HG03025 (cell line): ENCODE measurements around the gene RAI1.
A peak's percentile ranks its signal among the peaks of the same experiment; 100 is the strongest.
"Not testable (repeated sequence)": the region's sequence is repeated elsewhere in the genome, so short reads cannot be mapped to it uniquely, and the experiment has no call there.

Experiments
- ATAC-seq: cut with Tn5 transposase; IDR thresholded peaks from one replicate; pipeline ENCODE4 v1.9.1; 2021; ENCODE audit warnings: mild to moderate bottlenecking, moderate library complexity; ENCODE audit not compliant: unreplicated experiment, low FRiP score

Gene RAI1

DNA sequence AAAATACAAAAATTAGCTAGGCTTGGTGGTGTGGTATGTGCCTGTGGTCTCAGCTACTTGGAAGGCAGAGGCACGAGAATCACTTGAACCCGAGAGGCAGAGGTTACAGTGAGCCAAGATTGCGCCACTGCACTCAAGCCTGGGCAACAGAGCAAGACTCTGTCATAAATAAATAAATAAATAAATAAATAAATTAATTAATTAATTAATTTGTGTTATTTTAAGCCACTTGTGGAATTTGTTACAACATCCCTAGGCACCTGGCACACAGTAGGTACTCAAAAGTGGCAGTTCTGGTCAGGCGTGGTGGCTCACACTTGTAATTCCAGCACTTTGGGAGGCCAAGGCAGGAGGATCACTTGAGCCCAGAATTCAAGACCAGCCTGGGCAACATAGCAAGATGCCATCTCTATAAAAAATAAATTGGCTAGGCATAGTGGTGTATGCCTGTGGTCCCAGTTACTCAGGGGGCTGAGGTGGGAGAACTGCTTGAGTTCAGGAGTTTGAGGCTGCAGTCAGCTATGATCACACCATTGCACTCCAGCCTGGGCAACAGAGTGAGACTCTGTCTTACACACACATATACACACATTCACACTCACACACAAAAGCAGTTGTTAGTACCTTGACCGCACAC, 3.1 kb upstream of the RAI1 start:
- not testable (repeated sequence) for ATAC-seq

DNA sequence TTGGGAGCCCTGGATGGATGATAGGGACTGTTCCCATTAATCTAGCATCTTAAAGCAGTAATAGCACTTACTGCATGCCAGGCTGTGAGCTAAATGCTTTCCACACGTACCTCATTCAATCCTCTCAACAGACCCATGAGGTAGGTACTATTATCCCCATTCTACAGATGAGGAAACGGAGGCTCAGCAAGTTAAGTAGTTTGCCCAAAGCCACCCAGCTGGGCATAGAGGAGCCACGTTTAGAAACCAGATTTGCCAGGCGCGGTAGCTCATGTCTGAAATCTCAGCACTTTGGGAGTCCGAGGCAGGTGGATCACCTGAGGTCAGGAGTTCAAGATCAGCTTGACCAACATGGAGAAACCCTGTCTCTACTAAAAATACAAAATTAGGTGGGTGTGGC, 2.0 kb upstream of the RAI1 start:
- no peak for ATAC-seq

DNA sequence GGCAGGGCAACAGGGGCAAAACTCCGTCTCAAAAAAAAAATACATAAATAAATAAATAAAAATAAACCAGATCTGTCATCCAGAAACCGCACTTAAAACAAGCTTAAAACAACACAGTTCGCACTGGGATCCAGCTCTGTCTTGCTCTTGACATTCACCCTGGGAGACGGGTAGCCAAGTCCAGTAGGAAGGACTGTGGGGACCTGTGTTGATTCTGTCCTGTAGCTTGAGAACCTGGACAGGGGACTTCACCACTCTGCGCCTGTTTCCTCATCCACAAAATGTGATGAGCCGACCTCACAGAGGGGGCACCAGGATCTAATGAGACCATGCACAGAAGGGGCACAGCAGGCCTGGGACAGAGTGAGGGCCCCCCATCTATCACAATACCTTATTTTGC, 1.5 kb upstream of the RAI1 start:
- ATAC-seq: no peak

DNA sequence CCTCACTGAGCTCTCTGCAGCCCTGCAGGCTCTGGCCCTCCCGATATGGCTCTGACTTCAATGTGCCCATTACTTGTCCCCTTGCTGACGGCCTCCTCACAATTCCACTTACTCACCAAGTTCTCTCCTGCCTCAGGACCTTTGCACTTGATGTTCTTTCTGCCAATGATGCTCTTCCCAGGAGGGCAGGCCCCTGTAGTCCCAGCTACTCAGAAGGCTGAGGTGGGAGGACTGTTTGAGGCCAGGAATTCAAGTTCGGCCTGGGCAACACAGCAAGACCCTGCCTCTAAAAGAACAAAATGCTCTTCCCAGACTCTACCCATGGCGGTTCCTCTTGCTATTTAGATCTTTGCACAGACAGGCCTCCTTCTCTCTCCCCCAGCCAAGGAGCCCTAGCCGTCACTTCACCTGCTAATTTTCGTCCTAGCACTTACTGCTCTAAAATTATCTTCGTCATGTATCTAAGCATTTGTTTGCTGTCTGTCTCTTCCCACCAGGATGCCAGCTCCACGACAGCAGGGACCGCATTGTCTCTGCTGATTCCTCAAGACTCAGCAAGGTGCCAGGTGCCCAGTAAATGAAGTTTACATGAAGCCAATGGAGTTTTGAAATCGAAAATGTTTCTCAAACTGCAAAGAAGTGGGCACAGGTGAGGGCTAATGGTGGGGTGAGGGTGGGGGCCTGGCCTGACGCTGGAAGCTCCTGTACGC, 626 bp upstream of the RAI1 start:
- no peak for ATAC-seq

DNA sequence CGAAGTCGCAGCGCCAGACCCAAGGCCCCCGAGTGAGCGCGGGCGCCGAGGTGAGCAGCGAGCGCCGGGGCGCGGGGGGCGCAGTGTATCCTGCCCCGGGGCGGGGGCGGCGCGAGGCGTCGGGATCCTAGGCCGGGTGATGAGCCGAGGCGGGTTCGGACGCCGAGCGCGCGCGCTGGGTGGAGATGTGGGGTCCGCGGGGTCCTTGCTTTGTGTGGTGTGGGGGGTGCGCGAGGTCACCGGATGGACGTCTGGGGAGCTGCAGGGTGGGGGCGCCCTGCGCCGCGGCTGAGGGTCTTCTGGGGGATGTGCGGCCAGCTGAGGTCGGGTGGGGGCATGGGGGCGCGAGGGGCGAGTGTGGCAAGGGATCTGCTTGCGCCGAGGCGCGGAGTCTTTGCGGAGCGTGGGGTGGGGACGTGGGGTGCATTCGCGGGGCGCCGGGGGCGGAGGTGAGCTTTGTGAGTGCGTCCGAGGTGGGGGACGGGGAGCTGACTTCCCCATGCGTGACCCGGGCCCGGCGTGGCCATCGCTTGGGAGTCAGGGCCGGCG, 560 bp downstream of the RAI1 start:
- ATAC-seq: peak; percentile 16

DNA sequence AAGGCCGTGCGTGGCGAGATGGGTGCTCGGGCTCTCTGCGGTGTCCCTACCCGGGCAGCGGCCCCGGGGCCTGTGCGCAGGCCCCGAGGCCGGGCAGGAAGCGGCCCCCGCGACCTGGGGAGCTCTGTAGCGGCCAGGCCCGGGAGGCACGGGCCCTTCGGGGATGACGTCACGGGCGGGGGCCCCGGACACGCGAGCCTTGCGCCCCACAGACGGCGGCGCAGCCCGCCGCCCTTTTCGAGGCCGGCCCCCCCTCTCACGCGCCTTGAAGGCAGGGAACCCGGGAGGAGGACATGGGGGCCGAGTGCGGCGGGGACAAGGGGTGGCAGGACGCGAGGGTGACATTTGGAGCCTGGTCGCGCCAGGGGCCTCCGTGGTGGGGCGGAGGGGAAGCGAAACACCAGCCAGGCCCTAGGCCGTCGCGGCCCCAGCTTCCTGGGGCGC, 1.1 kb downstream of the RAI1 start:
- ATAC-seq: peak; percentile 43

DNA sequence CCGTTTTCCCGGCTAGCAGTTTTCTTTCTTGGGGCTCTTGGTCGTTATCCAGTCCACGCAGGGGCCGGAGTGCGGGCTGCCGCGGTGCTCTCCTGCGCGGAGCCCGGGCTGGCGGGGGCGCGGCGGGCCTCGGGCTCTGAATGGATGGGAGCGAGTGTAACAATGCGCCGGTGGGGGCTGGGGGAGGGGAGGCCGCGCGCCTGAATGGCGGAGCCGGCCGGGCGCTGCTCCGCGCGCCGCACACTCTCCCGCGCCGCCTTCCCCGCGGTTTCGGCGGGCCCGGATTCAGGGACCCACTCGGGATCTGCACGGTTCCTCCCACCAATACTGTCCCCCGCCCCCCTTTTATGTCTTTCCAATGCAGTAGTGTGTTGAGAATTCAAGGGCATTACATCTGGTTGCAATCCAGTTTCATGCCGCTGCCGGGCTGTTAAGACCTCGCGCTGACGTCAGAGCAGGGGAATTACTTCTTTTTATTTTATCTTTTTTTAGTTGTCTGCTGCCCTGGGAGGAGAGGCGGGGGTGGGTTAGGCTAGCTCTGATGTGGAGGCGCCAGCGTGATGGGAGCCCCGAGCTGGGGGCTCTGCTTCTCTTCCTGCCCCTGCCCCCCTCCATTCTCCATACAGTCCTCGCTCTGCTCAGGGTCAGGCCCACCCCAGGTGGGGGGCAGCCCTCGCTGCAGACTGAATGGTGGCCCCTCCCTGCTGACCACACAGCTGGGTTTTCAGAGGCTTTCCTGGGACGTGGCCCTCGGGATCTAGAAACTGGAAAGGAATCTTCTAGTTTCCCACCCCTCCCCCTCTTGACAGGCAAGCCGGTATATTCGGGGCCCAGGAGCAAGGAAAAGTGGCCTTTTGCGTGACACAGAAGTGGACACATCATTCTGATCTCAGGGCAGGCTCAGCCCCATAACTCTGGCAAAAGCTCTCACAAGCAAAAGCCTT, 1.8 kb downstream of the RAI1 start:
- ATAC-seq: peak; percentile 6

DNA sequence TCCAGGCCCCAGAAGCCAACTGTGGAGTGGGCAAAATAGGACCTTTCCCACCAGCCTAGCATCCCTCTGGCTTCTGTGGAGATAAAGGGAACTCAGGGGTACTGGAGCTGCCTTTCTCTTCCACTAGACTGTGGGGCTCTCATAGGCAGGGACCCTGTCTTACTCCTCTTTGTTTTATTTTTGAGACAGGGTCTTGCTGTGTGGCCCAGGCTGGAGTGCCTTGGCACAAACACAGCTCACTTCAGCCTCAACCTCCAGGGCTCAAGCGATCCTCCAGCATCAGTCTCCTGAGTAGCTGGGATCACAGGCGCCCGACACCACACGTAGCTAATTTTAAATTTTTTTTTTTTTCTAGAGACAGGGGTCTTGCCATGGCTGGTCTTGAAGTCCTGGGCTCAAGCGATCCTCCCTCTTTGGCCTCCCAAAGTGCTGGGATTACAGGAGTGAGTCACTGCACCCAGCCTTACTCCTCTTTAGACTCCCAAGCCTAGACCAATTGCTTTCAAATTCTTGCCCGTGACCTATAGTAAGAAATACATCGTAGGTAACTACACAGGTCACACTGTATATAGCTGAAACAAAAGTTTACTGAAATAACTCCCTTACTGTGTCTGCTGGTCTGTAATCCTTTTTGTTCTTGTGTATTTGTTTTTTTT, 2.6 kb downstream of the RAI1 start:
- no peak for ATAC-seq

DNA sequence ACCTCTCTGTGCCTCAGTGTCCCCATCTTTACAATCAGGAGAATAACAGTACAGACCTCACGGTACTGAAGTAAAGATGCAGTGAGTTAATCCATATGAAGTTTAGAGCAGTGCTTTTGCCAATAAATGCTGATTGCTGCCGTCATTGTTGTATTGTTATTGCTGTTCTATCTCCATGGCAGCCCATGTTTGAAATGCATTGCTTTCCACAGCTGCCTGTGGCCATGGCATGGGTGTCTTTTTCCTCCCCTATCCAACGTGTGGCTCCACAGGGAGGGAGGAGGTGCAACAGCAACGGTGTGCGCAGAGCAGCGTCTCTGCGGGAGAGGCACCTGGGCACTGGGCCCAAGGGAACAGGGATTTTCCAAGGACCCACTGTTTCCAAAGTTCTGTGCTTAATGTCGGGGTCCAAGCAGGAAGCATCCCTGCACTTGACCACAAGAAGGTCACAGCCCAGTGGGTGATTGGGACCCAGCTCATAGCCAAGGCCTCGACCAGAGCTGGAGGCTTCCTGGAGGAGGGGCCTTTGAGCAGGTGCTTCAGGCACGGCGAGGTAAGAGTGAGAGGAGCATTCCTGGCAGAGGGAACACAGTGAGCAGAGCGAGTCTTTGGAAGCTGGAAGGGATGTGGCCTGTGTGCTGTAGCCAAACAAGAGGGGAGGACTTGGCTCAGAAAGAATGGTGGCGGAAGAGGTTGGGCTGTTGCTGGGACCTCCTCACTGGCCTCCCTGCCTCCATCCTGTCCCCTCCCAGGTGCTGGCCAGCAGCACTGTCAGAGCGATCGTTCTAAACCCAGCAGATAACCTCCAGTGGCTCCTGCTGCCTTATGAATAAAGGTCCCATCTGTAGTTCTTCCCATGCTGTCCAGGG, 3.9 kb downstream of the RAI1 start:
- no peak for ATAC-seq

DNA sequence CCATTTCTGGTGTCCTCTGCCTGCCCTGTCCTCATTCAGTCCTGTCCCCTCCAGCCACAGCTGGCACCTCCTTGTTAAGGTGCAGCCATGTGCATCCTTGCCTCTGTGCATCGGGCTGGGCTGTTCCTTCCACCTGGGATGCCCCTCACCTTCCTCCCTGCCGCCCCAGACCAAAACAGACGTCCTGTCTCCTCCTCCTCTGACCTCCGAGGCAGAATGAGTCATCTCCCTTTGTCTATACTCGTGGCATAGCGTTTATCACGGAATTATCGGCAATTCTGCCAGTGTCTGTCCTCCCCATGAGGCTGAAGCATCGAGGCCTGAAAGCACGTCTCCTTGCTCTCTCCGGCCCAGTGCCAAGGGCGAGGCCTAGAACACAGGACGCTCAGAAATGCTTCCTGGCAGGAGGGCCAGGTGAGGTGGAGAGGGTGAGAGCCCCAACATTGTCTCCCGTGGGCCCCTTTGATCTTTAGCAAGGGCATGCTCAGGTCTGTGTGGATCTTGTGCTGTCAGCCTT, 4.6 kb downstream of the RAI1 start:
- ATAC-seq: no peak

DNA sequence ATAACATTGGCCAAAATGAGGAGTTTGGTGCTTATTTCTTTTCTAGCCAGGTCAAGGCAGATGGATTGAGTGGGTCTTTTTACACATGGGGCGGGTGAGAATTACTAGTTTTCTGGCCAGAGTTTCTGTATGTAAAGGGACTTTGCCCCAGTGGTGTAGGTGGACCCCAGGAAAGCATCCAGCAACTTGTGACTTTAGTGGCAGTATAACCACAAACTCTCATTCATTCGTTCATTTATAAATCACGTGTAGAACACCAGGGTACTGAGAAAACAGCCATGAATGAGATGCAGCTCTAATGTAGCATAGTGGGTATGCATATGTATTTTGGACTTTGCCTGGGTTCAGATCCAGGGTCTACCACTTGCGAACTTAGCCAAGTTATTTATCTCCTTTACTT, 8.1 kb downstream of the RAI1 start:
- no peak for ATAC-seq

DNA sequence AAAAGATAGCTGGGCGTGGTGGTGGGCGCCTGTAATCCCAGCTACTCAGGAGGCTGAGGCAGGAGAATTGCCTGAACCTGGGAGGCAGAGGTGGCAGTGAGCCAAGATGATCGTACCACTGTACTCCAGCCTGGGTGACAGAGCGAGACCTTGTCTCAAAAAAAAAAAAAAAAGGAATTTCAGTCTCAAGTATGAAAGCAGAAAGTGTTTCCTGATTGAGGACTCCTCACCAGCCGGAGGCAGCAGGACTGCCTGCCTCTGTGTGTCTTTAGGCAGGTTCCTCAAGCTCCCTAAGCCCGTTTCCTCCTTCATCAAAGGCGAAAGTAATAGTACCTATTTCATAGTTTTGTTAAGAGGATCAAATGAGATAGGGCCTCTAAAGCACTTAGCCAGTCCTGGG, 9.0 kb downstream of the RAI1 start:
- not testable (repeated sequence) for ATAC-seq

DNA sequence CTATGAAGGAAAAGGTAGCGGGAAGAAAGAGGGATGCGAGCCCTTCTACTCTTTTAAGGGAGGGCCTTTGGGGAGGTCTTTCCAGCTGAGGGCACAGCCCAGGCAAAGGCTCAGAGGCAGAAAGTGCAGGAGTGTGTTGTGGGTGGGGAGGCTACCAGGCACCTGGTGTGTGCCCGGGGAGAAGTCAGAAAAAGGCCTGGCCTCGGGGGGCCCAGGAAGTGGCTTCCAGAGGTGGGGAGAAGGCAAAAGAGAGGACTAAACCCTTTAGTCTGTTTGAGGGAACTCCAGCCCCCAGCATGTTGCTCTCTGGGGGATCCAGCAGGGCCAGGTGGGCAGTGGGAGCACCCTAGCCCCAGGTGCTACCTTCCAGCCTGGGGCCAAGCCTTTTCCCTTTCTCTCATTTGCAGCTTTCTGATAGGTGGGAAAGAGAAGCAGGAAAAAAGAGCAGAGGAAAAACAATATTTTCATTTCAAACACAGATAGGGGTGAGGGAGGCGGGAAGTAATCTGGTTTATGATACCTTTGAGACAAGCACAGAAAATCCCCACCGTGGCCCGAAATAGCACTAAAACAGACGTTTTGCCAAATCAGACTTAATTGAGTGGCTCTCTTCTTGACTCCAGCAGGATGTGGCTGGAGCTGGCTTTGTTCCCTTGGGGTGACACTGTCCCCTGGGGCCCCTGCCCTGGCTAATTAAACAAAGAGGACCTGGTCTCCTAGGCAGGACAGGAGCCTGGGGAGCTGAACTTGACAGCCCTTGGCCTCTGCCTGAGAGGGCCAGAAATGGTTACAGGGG, 10.4 kb downstream of the RAI1 start:
- no peak for ATAC-seq

DNA sequence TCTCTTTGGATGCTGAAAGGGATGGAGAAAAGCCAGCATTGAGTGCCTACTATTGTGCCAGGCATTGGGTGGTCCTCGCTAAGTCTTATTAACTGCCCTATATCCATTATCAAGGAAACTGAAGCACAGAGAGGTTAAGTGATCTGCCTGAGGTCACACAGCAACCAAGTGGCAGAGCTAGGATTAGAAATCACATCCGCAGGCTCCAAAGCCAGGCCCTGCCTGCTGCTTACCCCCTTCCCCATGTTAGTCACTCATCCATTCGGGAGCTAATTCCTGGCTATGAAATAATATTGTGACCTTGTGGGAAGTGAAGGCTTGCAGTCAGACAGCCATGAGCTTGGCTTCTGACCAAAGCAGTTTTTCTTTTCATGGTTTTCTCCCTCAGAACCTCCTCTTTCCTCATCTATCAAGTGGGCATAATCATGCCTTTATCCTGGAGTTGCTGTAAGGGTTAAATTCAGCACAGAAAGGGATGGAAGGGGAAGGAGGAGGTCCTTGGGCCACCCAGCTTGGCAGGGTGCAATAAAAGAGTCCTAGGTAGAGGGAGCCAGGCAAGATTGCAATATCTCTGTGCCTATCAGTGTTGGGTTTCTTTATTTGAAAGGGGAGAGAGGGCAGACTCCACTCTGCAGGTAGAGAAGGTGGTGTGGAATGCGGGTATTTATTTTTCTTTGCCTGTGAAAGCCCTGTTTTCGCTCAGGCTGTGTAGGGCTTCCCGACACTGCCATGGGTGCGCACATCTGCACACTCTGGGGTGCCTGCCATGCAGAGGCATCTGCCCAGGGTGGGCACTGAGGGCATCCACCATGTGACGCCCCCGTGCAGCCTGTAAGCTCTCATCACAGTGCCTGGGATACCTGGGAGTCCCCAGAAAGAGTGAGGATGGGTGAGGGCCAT, 11.3 kb downstream of the RAI1 start:
- ATAC-seq: no peak

DNA sequence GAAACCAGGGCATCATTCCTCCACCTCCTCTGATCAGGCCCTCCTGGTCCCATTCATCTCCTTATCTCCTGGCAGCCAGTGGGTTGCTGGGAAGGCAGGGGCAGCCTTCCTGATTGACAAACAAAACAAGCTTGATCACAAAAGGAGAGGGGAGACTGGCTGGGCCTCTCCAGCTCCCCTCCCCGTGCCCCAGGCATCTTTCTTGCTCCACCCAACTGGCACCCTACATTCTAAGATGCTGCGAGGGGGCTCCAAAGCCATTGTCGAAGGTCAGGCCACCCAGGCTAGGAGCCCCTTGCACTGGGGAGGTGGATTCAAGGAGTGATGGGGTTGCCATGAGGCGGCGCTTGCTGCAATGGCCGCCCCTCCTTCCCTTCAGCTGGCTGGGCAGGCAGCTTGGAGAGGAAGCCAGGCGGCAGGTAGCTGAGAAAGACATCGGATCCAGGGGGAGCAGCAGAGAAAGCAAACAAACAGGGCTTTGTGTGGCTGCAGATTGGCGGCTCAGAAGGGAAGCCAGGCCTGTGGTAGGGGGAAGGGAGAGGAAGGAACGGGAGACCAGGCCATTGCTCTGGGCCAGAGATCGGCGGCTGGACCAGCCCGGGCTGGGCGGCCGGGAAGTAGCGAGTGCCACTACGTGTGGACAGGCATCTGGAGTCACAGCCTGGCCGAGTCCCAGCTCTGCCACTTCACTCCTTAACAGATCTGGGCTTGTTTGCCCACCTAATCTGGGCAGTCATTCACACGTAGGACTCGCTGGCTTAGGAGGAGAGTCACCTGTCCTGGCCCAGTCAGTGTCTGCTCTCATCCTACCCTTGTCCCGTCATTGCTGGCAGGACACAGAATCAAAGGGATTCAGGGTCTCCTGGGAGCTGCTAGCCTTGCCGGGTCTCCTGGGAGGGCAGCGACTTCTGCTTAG, 12.3 kb downstream of the RAI1 start:
- ATAC-seq: no peak
